IMR-90 (cell line): ENCODE data around the gene ZNF528. TPM values are rescaled to one million over a fixed set of nuclear protein-coding genes. Genes with fewer than 3 reads are reported as not detected.

Source experiments
- ATAC-seq: fragments of 200-7000 bp; cut with Tn5 transposase; 2 replicates; pipeline ENCODE4 v1.9.1; 2020; ENCODE audit warnings: low read depth, mild to moderate bottlenecking, moderate library complexity
- BruUV-seq: library from RNA; stranded (reverse); fragments of 400-500 nt; replicated peaks from 2 replicates; lab custom pipeline; 2021; lab: Mats Ljungman, UMichigan
- CTCF ChIA-PET: fragments of 300-600 bp; formaldehyde crosslinking; extraction: SDS; loops from one replicate; lab custom pipeline; 2021; ENCODE audit warnings: antibody characterized with exemption; lab: Yijun Ruan, JAX
- POLR2A ChIA-PET: fragments of 300-600 bp; sonication (Branson Sonifier 250); formaldehyde crosslinking; loops from one replicate; lab custom pipeline; 2022; ENCODE audit warnings: antibody characterized with exemption; ENCODE audit not compliant: unreplicated experiment; lab: Charles Lee
- DNase-seq: peaks from one replicate; pipeline ENCODE4 v3.0.0; 2013
- H2AFZ ChIP-seq: replicated peaks from 2 replicates; pipeline ENCODE3; 2013; ENCODE audit warnings: low read length, mild to moderate bottlenecking; ENCODE audit not compliant: poor library complexity
- H2AK5ac ChIP-seq: 2 replicates; pipeline ENCODE4 v1.6.1; 2013; ENCODE audit warnings: low read depth, low read length, inconsistent platforms
- H2AK9ac ChIP-seq: replicated peaks from 2 replicates; pipeline ENCODE3; 2013; ENCODE audit warnings: mild to moderate bottlenecking, low read depth, low read length, moderate library complexity; ENCODE audit not compliant: poor library complexity
- H2BK120ac ChIP-seq: 2 replicates; pipeline ENCODE4 v1.6.1; 2013; ENCODE audit warnings: low read depth, low read length, inconsistent platforms
- H2BK15ac ChIP-seq: 3 replicates; pipeline ENCODE4 v1.6.1; 2013; ENCODE audit warnings: low read depth, low read length, inconsistent platforms
- H2BK20ac ChIP-seq: 2 replicates; pipeline ENCODE4 v1.6.1; 2013; ENCODE audit warnings: low read depth, mild to moderate bottlenecking, inconsistent platforms, low read length, moderate library complexity
- H2BK5ac ChIP-seq: 2 replicates; pipeline ENCODE4 v1.6.1; 2013; ENCODE audit warnings: mild to moderate bottlenecking, low read depth, low read length, inconsistent platforms; ENCODE audit not compliant: poor library complexity, severe bottlenecking
- H3K14ac ChIP-seq: replicated peaks from 2 replicates; pipeline ENCODE4 v1.6.1; 2013; ENCODE audit warnings: low read depth, low read length, inconsistent platforms
- H3K18ac ChIP-seq: 2 replicates; pipeline ENCODE4 v1.6.1; 2013; ENCODE audit warnings: low read depth, low read length, control low read depth
- H3K23ac ChIP-seq: 2 replicates; pipeline ENCODE4 v1.6.1; 2013; ENCODE audit warnings: low read depth, low read length, inconsistent platforms
- H3K27ac ChIP-seq: 2 replicates; pipeline ENCODE4 v1.5.1; 2013; ENCODE audit warnings: mild to moderate bottlenecking, control low read depth, low read length; ENCODE audit not compliant: insufficient read depth
- H3K27me3 ChIP-seq: 2 replicates; pipeline ENCODE4 v1.6.1; 2013; ENCODE audit warnings: low read length; ENCODE audit not compliant: control insufficient read depth, insufficient read depth
- H3K36me3 ChIP-seq: 2 replicates; pipeline ENCODE4 v1.6.1; 2013; ENCODE audit warnings: low read length, mixed read lengths; ENCODE audit not compliant: control insufficient read depth, insufficient read depth
- H3K4ac ChIP-seq: 2 replicates; pipeline ENCODE4 v1.6.1; 2013; ENCODE audit warnings: low read depth, low read length, inconsistent platforms
- H3K4me1 ChIP-seq: 2 replicates; pipeline ENCODE4 v1.6.1; 2013; ENCODE audit warnings: low read length, mixed read lengths; ENCODE audit not compliant: control insufficient read depth, insufficient read depth
- H3K4me2 ChIP-seq: 2 replicates; pipeline ENCODE4 v1.6.1; 2013; ENCODE audit warnings: low read depth, mild to moderate bottlenecking, control low read depth, low read length, moderate library complexity
- H3K4me3 ChIP-seq: 2 replicates; pipeline ENCODE4 v1.5.1; 2013; ENCODE audit warnings: low read depth, mild to moderate bottlenecking, control low read depth, low read length, moderate library complexity; ENCODE audit not compliant: insufficient read depth
- H3K56ac ChIP-seq: 2 replicates; pipeline ENCODE4 v1.6.1; 2013; ENCODE audit warnings: low read length, inconsistent platforms; ENCODE audit not compliant: insufficient read depth; ENCODE audit errors: extremely low read depth
- H3K79me1 ChIP-seq, 2 experiments: 2 replicates each; pipeline ENCODE4 v1.6.1; 2013; ENCODE audit warnings: low read length in 2 of 2, inconsistent platforms in 1 of 2, low read depth in 1 of 2
- H3K9ac ChIP-seq: 2 replicates; pipeline ENCODE4 v1.6.1; 2013; ENCODE audit warnings: low read depth, low read length, control low read depth
- H3K9me1 ChIP-seq: 2 replicates; pipeline ENCODE4 v1.6.1; 2013; ENCODE audit warnings: low read length, inconsistent platforms; ENCODE audit not compliant: insufficient read depth
- H3K9me3 ChIP-seq: 2 replicates; pipeline ENCODE4 v1.6.1; 2013; ENCODE audit warnings: low read length; ENCODE audit not compliant: control insufficient read depth, insufficient read depth
- H4K20me1 ChIP-seq: 2 replicates; pipeline ENCODE4 v1.6.1; 2013; ENCODE audit warnings: low read length, inconsistent platforms; ENCODE audit not compliant: insufficient read depth
- H4K5ac ChIP-seq: 2 replicates; pipeline ENCODE4 v1.6.1; 2013; ENCODE audit warnings: mild to moderate bottlenecking, low read depth, low read length, control low read depth
- H4K8ac ChIP-seq, 2 experiments: 2 replicates each; pipeline ENCODE4 v1.6.1; 2013; ENCODE audit warnings: low read depth in 2 of 2, low read length in 2 of 2, control low read depth in 1 of 2, inconsistent platforms in 1 of 2
- H4K91ac ChIP-seq: 2 replicates; pipeline ENCODE4 v1.6.1; 2013; ENCODE audit warnings: low read depth, low read length, inconsistent platforms; ENCODE audit not compliant: insufficient read depth
- BHLHE40 ChIP-seq: fragments of 150-350 bp; IDR thresholded peaks from 2 replicates; pipeline ENCODE4 v1.6.1; 2016; ENCODE audit warnings: mild to moderate bottlenecking, low read depth, low read length
- CEBPB ChIP-seq: IDR thresholded peaks from 2 replicates; pipeline ENCODE4 v1.6.1; 2012; ENCODE audit warnings: low read depth, low read length, improper control_type of control experiment
- CHD1 ChIP-seq: IDR thresholded peaks from 2 replicates; pipeline ENCODE4 v1.6.1; 2012; ENCODE audit warnings: low read depth, low read length, improper control_type of control experiment
- FOS ChIP-seq: fragments of 150-350 bp; IDR thresholded peaks from 2 replicates; pipeline ENCODE4 v1.6.1; 2016; ENCODE audit warnings: low read depth, low read length
- MXI1 ChIP-seq: IDR thresholded peaks from 2 replicates; pipeline ENCODE4 v1.6.1; 2012; ENCODE audit warnings: low read depth, mild to moderate bottlenecking, low read length, moderate library complexity, borderline replicate concordance
- RAD21 ChIP-seq: IDR thresholded peaks from 2 replicates; pipeline ENCODE4 v1.6.1; 2012; ENCODE audit warnings: low read length, improper control_type of control experiment
- RCOR1 ChIP-seq: IDR thresholded peaks from 2 replicates; pipeline ENCODE4 v1.6.1; 2012; ENCODE audit warnings: mild to moderate bottlenecking, low read length, improper control_type of control experiment; ENCODE audit not compliant: insufficient replicate concordance
- RFX5 ChIP-seq: IDR thresholded peaks from 2 replicates; pipeline ENCODE4 v1.8.0; 2012; ENCODE audit warnings: low read depth, mild to moderate bottlenecking, low read length, moderate library complexity
- SMC3 ChIP-seq: fragments of 150-350 bp; IDR thresholded peaks from 2 replicates; pipeline ENCODE4 v1.6.1; 2016; ENCODE audit warnings: low read depth, mild to moderate bottlenecking, antibody characterized with exemption, low read length, moderate library complexity
- WGBS, 2 experiments: methylation state at CpG; one replicate each; pipeline versions ENCODE4 v1.1.5 to v1.1.7; 2013; ENCODE audit warnings: missing lambda C conversion rate in 2 of 2; ENCODE audit not compliant: insufficient read length in 1 of 2; ENCODE audit errors: extremely low coverage in 2 of 2; 5-methylcytosine and 5-hydroxymethylcytosine counted together
- dilution Hi-C: fragments of 300-500 bp; cut with HindIII; formaldehyde crosslinking; loops from one replicate; pipeline ENCODE4 v1.14.3; 2018; ENCODE audit warnings: low sequenced_read_pairs; ENCODE audit not compliant: unreplicated experiment
- in situ Hi-C: fragments of 300-500 bp; cut with MboI; formaldehyde crosslinking; loops from 3 replicates; pipeline ENCODE4 v1.14.3; 2019; ENCODE audit warnings: low sequenced_read_pairs, inconsistent platforms, mixed read lengths
- intact Hi-C: fragments of 100-400 bp; cut with micrococcal nuclease; formaldehyde crosslinking; loops from 2 replicates; pipeline ENCODE4 v1.10.0; 2022
- polyA plus RNA-seq, 3 experiments: library from polyadenylated mRNA; depleted of rRNA; stranded (reverse); fragments of >200 nt; gene quantifications; 2 replicates each; pipeline ENCODE4 v1.2.3, GENCODE V29; 2012; ENCODE audit warnings: low replicate concordance in 1 of 3
- total RNA-seq: library from RNA; depleted of rRNA; stranded (reverse); fragments of >200 nt; gene quantifications from 2 replicates; pipeline ENCODE4 v1.2.3, GENCODE V29; 2012
- TF ChIP-seq, protein P1 (sequence below): fragments of 150-350 bp; IDR thresholded peaks from 2 replicates; pipeline ENCODE4 v1.6.1; 2017; ENCODE audit warnings: mild to moderate bottlenecking, antibody characterized with exemption, low read length, low read depth

Gene ZNF528
- total and polyA plus RNA-seq, 2 of the 4 experiments (the other 2 are of a cell fraction): 14.3 TPM

DNA sequence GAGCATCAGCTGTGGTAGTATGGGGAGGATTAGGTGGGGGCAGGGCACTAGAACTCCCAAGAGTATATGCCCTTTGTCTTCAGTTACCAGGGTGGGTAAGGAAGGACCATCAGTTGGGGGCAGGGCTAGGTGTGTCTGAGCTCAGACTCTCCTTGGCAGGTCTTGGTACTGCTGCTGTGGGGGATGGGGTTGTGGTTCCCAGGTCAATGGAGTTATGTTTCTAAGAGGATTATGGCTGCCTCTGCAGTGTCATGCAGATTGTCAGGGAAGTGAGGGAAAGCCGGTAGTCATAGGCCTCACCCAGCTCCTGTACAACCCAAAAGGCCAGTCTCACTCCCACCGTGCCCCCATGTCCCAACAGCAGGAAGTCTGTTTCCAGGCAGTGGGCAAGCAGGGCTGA lies 46.9 kb downstream of the ZNF528 start:
- no peak for ATAC-seq
- CTCF ChIA-PET: no interaction called here
- no TSS peak for BruUV-seq

More for the DNA sequence above, 46.9 kb downstream of the ZNF528 start:
- H3K4me1 ChIP-seq: no peaks in the 10 kb centered on the region
- H3K18ac ChIP-seq: no peak overlapping the region
- no peaks in the 10 kb centered on the region for H3K36me3 ChIP-seq
- no peak overlapping the region for H2BK15ac ChIP-seq
- TF ChIP-seq BHLHE40: no peak
- TF ChIP-seq CHD1: no peak
- TF ChIP-seq RAD21: no peak
- TF ChIP-seq SMC3: no peak
- no peak for TF ChIP-seq RCOR1
- TF ChIP-seq MXI1: no peak
- TF ChIP-seq CEBPB: no peak
- TF ChIP-seq, protein P1, sequence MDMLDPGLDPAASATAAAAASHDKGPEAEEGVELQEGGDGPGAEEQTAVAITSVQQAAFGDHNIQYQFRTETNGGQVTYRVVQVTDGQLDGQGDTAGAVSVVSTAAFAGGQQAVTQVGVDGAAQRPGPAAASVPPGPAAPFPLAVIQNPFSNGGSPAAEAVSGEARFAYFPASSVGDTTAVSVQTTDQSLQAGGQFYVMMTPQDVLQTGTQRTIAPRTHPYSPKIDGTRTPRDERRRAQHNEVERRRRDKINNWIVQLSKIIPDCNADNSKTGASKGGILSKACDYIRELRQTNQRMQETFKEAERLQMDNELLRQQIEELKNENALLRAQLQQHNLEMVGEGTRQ: no peak
- no peak for TF ChIP-seq RFX5
- no peak for TF ChIP-seq FOS
- no peak overlapping the region for H2AFZ ChIP-seq
- no peak overlapping the region for H2BK120ac ChIP-seq
- H3K23ac ChIP-seq: no peak overlapping the region
- H4K8ac ChIP-seq: no peak overlapping the region
- H3K4me2 ChIP-seq: no peak overlapping the region
- H3K4me3 ChIP-seq: no peak overlapping the region
- no peaks in the 10 kb centered on the region for H4K20me1 ChIP-seq
- H2AK9ac ChIP-seq: no peak overlapping the region
- H3K9me3 ChIP-seq: peaks cover 15% of the 10 kb centered on the region
- WGBS, 2 experiments: no CpG with 5 or more reads among the region's 2 CpGs
- POLR2A ChIA-PET: no interaction called here
- no peak overlapping the region for H3K27ac ChIP-seq
- H3K4ac ChIP-seq: no peak overlapping the region
- H3K9ac ChIP-seq: no peak overlapping the region
- in situ Hi-C loops: no loop called here
- DNase-seq: no peak
- dilution Hi-C loops: no loop called here
- H4K91ac ChIP-seq: no peak overlapping the region
- H2AK5ac ChIP-seq: no peak overlapping the region
- no peak overlapping the region for H3K14ac ChIP-seq
- no peak overlapping the region for H3K56ac ChIP-seq
- H4K5ac ChIP-seq: no peak overlapping the region
- H3K27me3 ChIP-seq: no peaks in the 10 kb centered on the region
- no peak overlapping the region for H2BK5ac ChIP-seq
- intact Hi-C loops: no loop called here
- no peaks in the 10 kb centered on the region for H3K79me1 ChIP-seq
- no peaks in the 10 kb centered on the region for H3K9me1 ChIP-seq
- no peak overlapping the region for H2BK20ac ChIP-seq
